Measurements from ENCODE around the gene CYB561D1. TPM values are rescaled to one million over a fixed set of nuclear protein-coding genes. Genes with fewer than 3 reads are reported as not detected.

CYB561D1 gene
- total RNA-seq, 2 donors from 2014 or later: 8.1 to 12.5 TPM

- H3K9me3 ChIP-seq: no peaks in the 10 kb centered on the region
- TF ChIP-seq, protein P1, sequence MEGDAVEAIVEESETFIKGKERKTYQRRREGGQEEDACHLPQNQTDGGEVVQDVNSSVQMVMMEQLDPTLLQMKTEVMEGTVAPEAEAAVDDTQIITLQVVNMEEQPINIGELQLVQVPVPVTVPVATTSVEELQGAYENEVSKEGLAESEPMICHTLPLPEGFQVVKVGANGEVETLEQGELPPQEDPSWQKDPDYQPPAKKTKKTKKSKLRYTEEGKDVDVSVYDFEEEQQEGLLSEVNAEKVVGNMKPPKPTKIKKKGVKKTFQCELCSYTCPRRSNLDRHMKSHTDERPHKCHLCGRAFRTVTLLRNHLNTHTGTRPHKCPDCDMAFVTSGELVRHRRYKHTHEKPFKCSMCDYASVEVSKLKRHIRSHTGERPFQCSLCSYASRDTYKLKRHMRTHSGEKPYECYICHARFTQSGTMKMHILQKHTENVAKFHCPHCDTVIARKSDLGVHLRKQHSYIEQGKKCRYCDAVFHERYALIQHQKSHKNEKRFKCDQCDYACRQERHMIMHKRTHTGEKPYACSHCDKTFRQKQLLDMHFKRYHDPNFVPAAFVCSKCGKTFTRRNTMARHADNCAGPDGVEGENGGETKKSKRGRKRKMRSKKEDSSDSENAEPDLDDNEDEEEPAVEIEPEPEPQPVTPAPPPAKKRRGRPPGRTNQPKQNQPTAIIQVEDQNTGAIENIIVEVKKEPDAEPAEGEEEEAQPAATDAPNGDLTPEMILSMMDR (IDR thresholded peaks at IDR 0.05): no peak
Measured at GRCh38 chr1:109481646-109482045, 12.2 kb upstream of the CYB561D1 start.

GRCh38 chr1:109482242-109482641 is 11.7 kb upstream of the CYB561D1 start:
- Histone ChIP-seq H3K4me1 (peaks cover 11% of the 10 kb centered on the region), H3K36me3 (no peaks in the 10 kb centered on the region), H3K9me3 (no peaks in the 10 kb centered on the region), H3K9ac (ENCODE audit: low read depth in 2 of 2, low read length in 2 of 2) (no peak overlapping the region), H3K27me3 (no peaks in the 10 kb centered on the region), H3K27ac (no peak overlapping the region), H3K4me3 (no peak overlapping the region)
- TF ChIP-seq, protein P1 (IDR thresholded peaks at IDR 0.05): no peak
- DNase-seq: no peak
- intact Hi-C loops (cut with DNase I): no loop called here

More at GRCh38 chr1:109481646-109482045, 12.2 kb upstream of the CYB561D1 start:
- H3K27me3 ChIP-seq: no peaks in the 10 kb centered on the region
- H3K36me3 ChIP-seq: no peaks in the 10 kb centered on the region
- no peak for DNase-seq
- intact Hi-C loops (cut with DNase I): no loop called here
- H3K9ac ChIP-seq (ENCODE audit: low read depth in 2 of 2, low read length in 2 of 2): no peak overlapping the region
- H3K4me3 ChIP-seq: no peak overlapping the region
- H3K27ac ChIP-seq: no peak overlapping the region
- H3K4me1 ChIP-seq: peaks cover 11% of the 10 kb centered on the region

DNA sequence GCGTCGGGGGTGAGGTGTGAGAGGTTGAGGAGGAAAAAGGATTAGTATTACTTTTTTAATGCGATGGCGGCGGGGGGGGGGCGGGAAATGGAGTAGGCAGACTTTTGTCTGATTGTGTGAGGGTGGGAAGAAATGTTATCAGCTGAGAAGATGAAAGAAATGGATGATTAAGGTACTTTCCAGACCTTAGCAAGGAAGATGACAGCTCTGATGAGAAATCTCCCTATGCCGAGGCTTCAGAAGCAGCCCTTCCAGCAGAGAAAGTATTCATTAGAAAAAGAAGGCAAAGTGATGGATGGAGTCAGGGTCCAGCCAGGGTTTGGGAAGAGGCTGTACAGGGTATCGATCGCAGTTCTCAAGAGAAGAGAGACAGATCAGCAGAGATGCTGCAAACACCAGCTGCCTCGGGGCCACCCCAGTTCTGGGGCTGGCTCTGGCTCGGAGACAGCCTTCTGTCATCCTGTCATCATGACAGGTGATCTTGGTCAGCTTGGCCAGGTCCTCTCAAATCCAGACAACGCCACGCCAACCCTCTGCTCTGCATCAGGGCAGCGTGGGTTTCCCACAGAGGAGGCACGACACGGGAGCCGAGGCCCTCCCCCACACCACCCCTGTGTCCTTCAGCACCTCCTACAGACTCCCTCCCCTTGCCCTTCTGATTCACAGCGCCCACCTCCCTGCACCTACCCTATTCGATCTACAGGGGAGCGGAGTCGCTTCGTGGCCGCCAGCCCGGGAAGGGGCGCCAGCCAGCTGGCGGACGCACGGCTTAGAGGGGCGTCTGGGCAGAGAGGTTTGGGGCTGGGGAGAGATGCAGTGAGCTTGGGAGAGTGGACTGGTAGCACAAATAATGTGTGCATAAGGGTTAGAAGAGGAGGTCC is 10.9 kb upstream of the CYB561D1 start:
- TF ChIP-seq, protein P1 (IDR thresholded peaks at IDR 0.05): no peak
- peak overlapping the region; percentile 51 to 61 for H3K9ac ChIP-seq (ENCODE audit: low read depth in 2 of 2, low read length in 2 of 2)
- H3K36me3 ChIP-seq: no peaks in the 10 kb centered on the region
- H3K27me3 ChIP-seq: no peaks in the 10 kb centered on the region
- H3K4me1 ChIP-seq: peaks cover 11% of the 10 kb centered on the region
- peak overlapping the region; percentile 45 for H3K4me3 ChIP-seq
- intact Hi-C loops (cut with DNase I): no loop called here
- no peak for DNase-seq
- H3K9me3 ChIP-seq: no peaks in the 10 kb centered on the region
- H3K27ac ChIP-seq: no peak overlapping the region

DNA sequence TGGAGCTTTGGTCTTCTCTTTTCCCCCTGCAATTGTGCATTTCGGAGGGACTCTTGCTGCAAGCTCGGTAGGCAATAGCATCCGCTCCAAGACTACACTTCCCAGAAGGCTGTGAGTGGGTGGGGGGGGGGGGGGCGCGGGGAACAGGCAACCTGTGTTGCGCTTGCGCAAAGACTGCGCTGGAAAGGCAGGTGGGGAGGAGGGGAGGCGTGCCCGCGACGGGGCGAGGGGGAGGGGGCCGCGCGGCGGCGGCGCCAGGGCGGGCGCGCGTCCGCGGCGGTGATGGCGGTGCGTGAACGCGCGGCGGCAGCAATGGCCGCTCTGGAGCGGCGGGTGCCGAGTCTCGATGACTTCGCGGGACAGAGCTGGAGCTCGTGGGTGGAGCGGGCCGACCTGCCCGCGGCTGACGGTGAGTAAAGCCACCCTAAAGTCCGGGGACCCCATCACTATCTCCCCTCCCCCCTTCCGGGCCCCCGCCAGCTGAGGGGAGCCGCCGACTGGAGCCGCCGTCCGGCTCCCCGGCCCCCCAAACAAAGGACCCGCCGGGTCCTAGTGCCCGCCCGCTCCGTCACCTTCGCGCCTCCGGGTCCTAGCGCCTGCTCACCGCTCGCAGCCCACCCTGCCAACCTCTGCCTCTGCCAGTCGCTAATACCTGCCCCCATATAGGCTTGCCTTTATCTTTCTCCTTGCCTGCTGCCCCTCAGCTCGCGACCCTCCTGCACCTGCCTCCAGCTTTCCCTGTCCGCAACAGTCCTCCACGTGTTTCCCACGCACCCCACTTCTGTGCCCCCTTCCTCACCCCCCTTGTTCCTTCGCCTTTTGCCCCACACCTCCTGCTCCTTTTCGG is 10.0 kb upstream of the CYB561D1 start, which contains the start of gene ATXN7L2:
TSS of gene ATXN7L2 (plus strand) at position 234 of the 847 bp plus-strand sequence. CDS start at position 283, 49 bp downstream.
- H3K9ac ChIP-seq (ENCODE audit: low read depth in 2 of 2, low read length in 2 of 2): peak within 1 kb of the TSS; percentile 61 to 63
- peak within 1 kb of the TSS; percentile 80 for H3K27ac ChIP-seq
- DNase-seq: peak; percentile 90
- H3K27me3 ChIP-seq: no peaks in the 10 kb centered on the region
- H3K9me3 ChIP-seq: no peaks in the 10 kb centered on the region
- intact Hi-C loops (cut with DNase I): no loop called here
- peak within 1 kb of the TSS; percentile 66 for H3K4me3 ChIP-seq
- no peaks in the 10 kb centered on the region for H3K36me3 ChIP-seq
- H3K4me1 ChIP-seq: peaks cover 11% of the 10 kb centered on the region
- TF ChIP-seq, protein P1 (IDR thresholded peaks at IDR 0.05): no peak

DNA sequence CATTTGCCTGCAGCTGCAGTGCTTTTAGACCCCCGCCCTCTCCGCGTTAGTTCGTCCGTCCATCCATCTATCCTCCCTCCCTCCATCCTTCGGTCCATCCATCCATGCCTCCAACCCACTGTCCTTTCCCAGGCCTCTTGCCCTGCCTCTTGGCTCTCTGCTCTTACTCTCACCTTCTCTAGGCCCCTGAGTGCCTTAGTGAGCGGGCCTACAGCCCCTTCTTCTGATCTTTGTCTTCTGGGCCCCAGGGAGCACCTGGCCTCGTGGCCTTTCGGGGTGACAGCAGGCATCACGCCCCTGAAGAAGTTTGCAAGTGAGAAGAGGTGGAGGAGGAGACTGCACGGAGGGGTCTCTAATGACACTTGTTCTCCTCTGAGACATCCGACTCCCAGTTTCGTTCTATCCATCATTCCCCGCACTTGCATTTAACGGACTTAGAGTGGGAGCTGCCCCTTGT is 9.3 kb upstream of the CYB561D1 start:
- intact Hi-C loops (cut with DNase I): no loop called here
- no peak for DNase-seq
- Histone ChIP-seq H3K4me1 (peaks cover 11% of the 10 kb centered on the region), H3K27ac (no peak overlapping the region), H3K9me3 (no peaks in the 10 kb centered on the region), H3K9ac (ENCODE audit: low read depth in 2 of 2, low read length in 2 of 2) (peak overlapping the region; percentile 32 to 63), H3K36me3 (no peaks in the 10 kb centered on the region), H3K4me3 (peak overlapping the region; percentile 66), H3K27me3 (no peaks in the 10 kb centered on the region)
- TF ChIP-seq, protein P1 (IDR thresholded peaks at IDR 0.05): no peak
